ENCODE measurements around the gene TCAIM. TPM values are rescaled to one million over a fixed set of nuclear protein-coding genes. Genes with fewer than 3 reads are reported as not detected.

The TCAIM gene
- total RNA-seq, 1 experiment from 2014 or later = 18.4 TPM

DNA sequence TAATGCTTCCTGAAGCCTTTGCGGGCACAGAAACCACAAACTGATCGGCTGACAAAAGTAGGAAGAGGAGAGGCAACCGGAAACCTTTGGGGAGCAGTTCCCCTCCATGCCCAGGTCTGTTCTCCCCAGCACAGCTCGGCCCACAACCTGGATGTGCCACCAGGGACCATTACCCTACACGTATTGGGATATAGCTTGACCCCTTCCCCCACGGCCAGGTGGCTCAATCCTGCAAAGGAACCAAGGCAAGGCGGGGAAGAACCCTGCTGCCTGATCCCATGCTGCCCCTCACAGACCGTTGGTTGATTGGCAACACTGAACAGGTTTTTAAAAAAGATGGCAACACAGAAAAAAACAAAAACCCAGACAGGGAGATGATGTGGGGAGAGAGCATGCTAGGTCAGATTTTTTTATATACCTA is 19.7 kb upstream of the TCAIM start:
- ChIA-PET CTCF (no interaction called here), POLR2A (no interaction called here), RAD21 (ENCODE audit: low non-redundant PET in 1 of 2, low total read pairs in 2 of 2, uncharacterized antibody in 2 of 2, unreplicated experiment in 2 of 2) (no interaction called here)
- Histone ChIP-seq H3K4me2 (ENCODE audit: low read length) (no peak overlapping the region), H3K9me2 (ENCODE audit: insufficient read depth) (no peaks in the 10 kb centered on the region), H3K9ac (ENCODE audit: low read length) (no peak overlapping the region), H3K4me1 (ENCODE audit: control insufficient read depth in 1 of 2, insufficient read depth in 2 of 2, low read length in 2 of 2) (no peaks in the 10 kb centered on the region), H3K36me3 (ENCODE audit: control insufficient read depth in 1 of 2, insufficient read depth in 2 of 2, low read length in 2 of 2) (no peaks in the 10 kb centered on the region), H4K20me1 (ENCODE audit: insufficient read depth) (no peaks in the 10 kb centered on the region), H2AFZ (ENCODE audit: low read depth, low read length, poor library complexity, severe bottlenecking) (peak overlapping the region; percentile 27), H3K79me2 (ENCODE audit: insufficient read depth, low read length) (no peaks in the 10 kb centered on the region), H3K27ac (ENCODE audit: low read depth, low read length) (no peak overlapping the region), H3K4me3 (replicated peaks in 1 of 2; ENCODE audit: low read depth in 1 of 2, low read length in 2 of 2) (no peak overlapping the region), H3K9me3 (ENCODE audit: control insufficient read depth in 1 of 2, insufficient read depth in 1 of 2, low read depth in 1 of 2, low read length in 2 of 2) (no peaks in the 10 kb centered on the region), H3K27me3 (ENCODE audit: insufficient read depth, low read length) (no peaks in the 10 kb centered on the region)
- no TSS peak for BruUV-seq (replicated peaks)
- intact Hi-C loops (cut with micrococcal nuclease) = no loop called here
- ATAC-seq (peak; percentile 54; the same call in 1 of the 2 replicates), DNase-seq (ENCODE audit: low read depth, low spot score) (peak; percentile 16)
- TF ChIP-seq, protein P1, sequence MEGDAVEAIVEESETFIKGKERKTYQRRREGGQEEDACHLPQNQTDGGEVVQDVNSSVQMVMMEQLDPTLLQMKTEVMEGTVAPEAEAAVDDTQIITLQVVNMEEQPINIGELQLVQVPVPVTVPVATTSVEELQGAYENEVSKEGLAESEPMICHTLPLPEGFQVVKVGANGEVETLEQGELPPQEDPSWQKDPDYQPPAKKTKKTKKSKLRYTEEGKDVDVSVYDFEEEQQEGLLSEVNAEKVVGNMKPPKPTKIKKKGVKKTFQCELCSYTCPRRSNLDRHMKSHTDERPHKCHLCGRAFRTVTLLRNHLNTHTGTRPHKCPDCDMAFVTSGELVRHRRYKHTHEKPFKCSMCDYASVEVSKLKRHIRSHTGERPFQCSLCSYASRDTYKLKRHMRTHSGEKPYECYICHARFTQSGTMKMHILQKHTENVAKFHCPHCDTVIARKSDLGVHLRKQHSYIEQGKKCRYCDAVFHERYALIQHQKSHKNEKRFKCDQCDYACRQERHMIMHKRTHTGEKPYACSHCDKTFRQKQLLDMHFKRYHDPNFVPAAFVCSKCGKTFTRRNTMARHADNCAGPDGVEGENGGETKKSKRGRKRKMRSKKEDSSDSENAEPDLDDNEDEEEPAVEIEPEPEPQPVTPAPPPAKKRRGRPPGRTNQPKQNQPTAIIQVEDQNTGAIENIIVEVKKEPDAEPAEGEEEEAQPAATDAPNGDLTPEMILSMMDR (IDR thresholded peaks at IDR 0.05 in 2 of 3, conservative IDR thresholded peaks at IDR 0.05 in 1 of 3; ENCODE audit: borderline replicate concordance in 1 of 3, insufficient read depth in 1 of 3, low read depth in 2 of 3, low read length in 2 of 3) = peak in 1 of 3 experiments; percentile 29; a peak in 1 of 6 replicates
- TF ChIP-seq ZNF274 (IDR thresholded peaks at IDR 0.05; ENCODE audit: low read depth, low read length) (no peak), RAD21 (IDR thresholded peaks at IDR 0.05; ENCODE audit: low read depth) (peak; percentile 62)

DNA sequence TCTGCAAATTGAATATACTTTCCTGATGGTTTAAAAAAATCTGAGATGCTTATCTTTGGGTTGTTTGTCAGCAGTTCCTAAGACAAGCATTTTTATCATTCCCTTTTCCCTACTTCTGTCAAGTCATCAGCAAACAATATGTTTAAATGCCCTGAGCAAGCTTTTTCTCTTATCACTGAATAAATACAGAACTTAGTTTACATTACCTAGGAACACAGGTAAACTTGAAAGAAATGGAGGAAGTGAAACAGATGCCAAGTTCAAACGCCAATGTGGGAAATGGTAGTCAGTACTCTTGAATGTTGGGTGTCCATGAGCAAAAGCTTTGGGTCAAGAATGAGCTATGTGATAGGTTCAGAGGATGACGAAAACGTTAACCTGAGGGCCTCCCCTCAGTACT is 17.2 kb upstream of the TCAIM start:
- RAD21 ChIA-PET (ENCODE audit: low non-redundant PET in 1 of 2, low total read pairs in 2 of 2, uncharacterized antibody in 2 of 2, unreplicated experiment in 2 of 2) = no interaction called here
- no TSS peak for BruUV-seq (replicated peaks)
- TF ChIP-seq EZH2 (IDR thresholded peaks at IDR 0.05) (no peak), SRF (IDR thresholded peaks at IDR 0.05; ENCODE audit: low read depth) (no peak), CBX3 (IDR thresholded peaks at IDR 0.05; ENCODE audit: low read depth) (no peak), ZNF274 (IDR thresholded peaks at IDR 0.05; ENCODE audit: low read depth, low read length) (no peak), TCF7L2 (IDR thresholded peaks at IDR 0.05; ENCODE audit: borderline replicate concordance, extremely low read depth, insufficient read depth, insufficient read length) (no peak), SIN3A (IDR thresholded peaks at IDR 0.05; ENCODE audit: low read depth) (no peak), ZFX (IDR thresholded peaks at IDR 0.05) (no peak), RAD21 (IDR thresholded peaks at IDR 0.05; ENCODE audit: low read depth) (no peak), JUND (IDR thresholded peaks at IDR 0.05) (no peak), EZH2phosphoT487 (IDR thresholded peaks at IDR 0.05; ENCODE audit: borderline replicate concordance) (no peak), POLR2A (IDR thresholded peaks at IDR 0.05; ENCODE audit: borderline replicate concordance, extremely low read depth, insufficient read depth, insufficient read length) (no peak), FOSL1 (IDR thresholded peaks at IDR 0.05; ENCODE audit: low read depth) (no peak), ATF3 (IDR thresholded peaks at IDR 0.05) (no peak), ZBTB33 (IDR thresholded peaks at IDR 0.05; ENCODE audit: extremely low read depth, insufficient replicate concordance, low read length) (no peak), ELF1 (IDR thresholded peaks at IDR 0.05; ENCODE audit: borderline replicate concordance, low read depth) (no peak)

More for the DNA sequence above, 17.2 kb upstream of the TCAIM start:
- H3K9me3 ChIP-seq (ENCODE audit: control insufficient read depth in 1 of 2, insufficient read depth in 1 of 2, low read depth in 1 of 2, low read length in 2 of 2) = no peaks in the 10 kb centered on the region
- intact Hi-C loops (cut with micrococcal nuclease) = loop anchor here (5.0 to 10.0 kb wide), 2 partner anchors 211 to 303 kb away; partner anchors contain the start of gene ZNF197
- no peak for DNase-seq (ENCODE audit: low read depth, low spot score)
- H3K79me2 ChIP-seq (ENCODE audit: insufficient read depth, low read length) = no peaks in the 10 kb centered on the region
- no peak overlapping the region for H2AFZ ChIP-seq (ENCODE audit: low read depth, low read length, poor library complexity, severe bottlenecking)
- no peak overlapping the region for H3K27ac ChIP-seq (ENCODE audit: low read depth, low read length)
- H3K36me3 ChIP-seq (ENCODE audit: control insufficient read depth in 1 of 2, insufficient read depth in 2 of 2, low read length in 2 of 2) = no peaks in the 10 kb centered on the region
- POLR2A ChIA-PET = no interaction called here
- H3K9me2 ChIP-seq (ENCODE audit: insufficient read depth) = no peaks in the 10 kb centered on the region
- no peak overlapping the region for H3K4me3 ChIP-seq (replicated peaks in 1 of 2; ENCODE audit: low read depth in 1 of 2, low read length in 2 of 2)
- CTCF ChIA-PET = no interaction called here
- peaks cover 0 to 4% of the 10 kb centered on the region in 2 experiments; a peak in 1 of 4 replicates for H3K4me1 ChIP-seq (ENCODE audit: control insufficient read depth in 1 of 2, insufficient read depth in 2 of 2, low read length in 2 of 2)
- H3K27me3 ChIP-seq (ENCODE audit: insufficient read depth, low read length) = no peaks in the 10 kb centered on the region
- ATAC-seq = no peak
- H3K9ac ChIP-seq (ENCODE audit: low read length) = no peak overlapping the region
- H4K20me1 ChIP-seq (ENCODE audit: insufficient read depth) = no peaks in the 10 kb centered on the region
- H3K4me2 ChIP-seq (ENCODE audit: low read length) = no peak overlapping the region

Data from HCT116 (cell line).